ENCODE data around the gene KAT2B.
"Not testable (repeated sequence)": the region's sequence is repeated elsewhere in the genome, so short reads cannot be mapped to it uniquely, and the experiment has no call there.

KAT2B gene

GRCh38 chr3:20042331-20042730 lies 2.1 kb downstream of the KAT2B start:
- no peak for DNase-seq

GRCh38 chr3:20043396-20043795 lies 3.1 kb downstream of the KAT2B start:
- DNase-seq, result peak; percentile 61

DNA sequence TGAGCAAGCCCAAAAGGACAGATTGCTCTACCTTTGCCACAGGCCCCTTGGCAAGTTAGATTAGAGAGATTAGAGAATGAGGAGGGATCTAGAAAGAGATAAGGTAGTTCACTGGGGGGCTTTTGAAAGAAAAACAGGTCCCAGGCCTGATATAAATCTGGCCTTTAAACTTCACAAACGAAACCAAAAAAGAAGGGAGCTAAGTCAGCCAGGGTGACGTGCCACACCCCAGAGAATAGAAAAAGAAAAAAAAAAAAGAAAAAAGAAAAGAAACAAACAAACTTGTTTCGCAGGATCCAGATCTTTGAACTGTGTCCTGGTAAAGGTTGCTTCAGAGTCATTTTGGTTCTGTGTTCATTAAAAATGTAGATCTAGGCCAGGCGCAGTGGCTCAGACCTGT lies 3.6 kb downstream of the KAT2B start:
- no peak for DNase-seq

DNA sequence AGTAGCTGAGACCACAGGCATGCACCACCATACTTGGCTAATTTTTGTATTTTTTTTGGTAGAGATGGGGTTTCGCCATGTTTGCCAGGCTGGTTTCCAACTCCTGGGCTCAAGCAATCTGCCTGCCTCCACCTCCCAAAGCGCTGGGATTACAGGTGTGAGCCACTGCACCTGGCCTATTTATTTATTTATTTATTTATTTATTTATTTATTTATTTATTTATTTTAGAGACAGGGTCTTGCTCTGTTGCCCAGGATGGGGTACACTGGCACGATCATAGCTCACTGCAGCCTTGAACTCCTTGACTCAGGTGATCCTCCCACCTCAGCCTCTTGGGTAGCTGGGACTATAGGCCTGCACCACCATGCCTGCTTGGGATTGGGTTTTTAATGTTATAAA lies 4.9 kb downstream of the KAT2B start:
- not testable (repeated sequence) for DNase-seq

DNA sequence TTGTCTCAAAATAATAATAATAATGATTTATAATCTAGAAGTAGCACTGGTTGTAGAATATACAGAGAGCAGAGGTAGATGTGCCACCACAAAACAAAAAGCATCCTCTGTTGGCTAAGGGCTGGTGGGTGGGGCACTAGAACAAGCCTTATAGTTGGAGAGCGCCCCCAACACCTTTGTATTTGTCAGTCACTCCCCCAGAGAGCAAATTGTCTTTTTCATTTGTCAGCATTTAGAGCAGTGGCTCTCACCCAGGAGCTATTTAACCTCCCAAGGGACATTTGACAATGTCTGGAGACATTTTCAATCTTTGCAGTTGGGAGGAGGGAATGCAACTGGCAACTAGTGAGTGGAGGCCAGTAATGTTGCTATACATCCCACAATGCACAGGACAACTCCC lies 6.3 kb downstream of the KAT2B start:
- no peak for DNase-seq

- no peak for DNase-seq
Observed at GRCh38 chr3:20047341-20047779, 7.1 kb downstream of the KAT2B start.

- DNase-seq, result peak; percentile 67
Observed at GRCh38 chr3:20047976-20048883, 8.0 kb downstream of the KAT2B start.

DNA sequence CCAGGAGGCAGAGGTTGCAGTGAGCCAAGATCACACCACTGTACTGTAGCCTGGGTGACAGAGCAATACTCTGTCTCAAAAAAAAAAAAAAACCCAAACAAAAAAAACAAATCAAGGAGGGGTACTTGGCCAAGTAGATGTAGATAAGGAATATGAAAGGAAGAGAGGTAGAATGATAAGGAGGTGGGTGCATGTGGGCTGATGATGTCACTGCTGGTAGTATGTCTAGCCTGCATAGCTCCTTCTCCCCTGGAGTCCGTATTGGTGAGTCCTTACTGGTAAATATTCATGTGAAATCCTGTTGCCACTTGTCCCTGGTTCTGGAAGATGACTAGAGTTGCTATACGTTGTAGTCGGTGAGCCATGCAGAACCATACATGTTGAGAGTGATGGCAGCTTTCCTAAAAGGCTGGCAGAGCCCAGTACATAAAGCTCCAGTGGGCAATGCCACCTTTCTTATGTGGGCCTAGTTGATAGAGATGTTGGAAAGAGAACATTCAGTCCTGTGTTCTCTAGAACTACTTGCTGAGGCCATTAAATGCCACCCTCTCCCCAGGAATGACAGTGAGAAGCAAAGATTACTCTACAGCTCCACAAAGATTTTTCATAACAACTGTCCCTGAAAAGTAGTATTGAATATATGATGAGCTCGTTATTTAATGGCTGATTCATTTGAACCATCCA lies 11.0 kb downstream of the KAT2B start:
- DNase-seq, result no peak

GRCh38 chr3:20052851-20053250 lies 12.6 kb downstream of the KAT2B start:
- no peak for DNase-seq

DNA sequence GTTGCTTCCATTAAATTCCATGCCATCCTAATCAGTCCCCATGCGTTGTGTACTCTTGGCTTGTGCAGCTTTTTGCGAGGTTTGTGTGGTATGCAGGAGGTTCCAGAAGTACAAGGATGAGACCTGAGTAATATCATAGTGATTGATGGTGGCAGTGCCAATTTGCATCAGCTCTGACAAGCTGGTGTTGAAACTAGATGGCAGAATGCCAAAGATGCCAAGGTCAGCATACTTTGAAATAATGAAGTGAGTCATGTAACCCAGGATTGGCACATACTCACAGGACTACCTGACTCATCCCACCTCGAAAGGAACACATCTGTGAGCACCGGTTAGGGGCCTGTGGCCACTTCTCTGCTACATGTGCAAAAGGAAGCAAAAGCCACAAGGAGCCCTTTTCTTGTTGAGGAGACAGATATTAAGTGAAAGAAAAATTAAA lies 14.3 kb downstream of the KAT2B start:
- no peak for DNase-seq

DNA sequence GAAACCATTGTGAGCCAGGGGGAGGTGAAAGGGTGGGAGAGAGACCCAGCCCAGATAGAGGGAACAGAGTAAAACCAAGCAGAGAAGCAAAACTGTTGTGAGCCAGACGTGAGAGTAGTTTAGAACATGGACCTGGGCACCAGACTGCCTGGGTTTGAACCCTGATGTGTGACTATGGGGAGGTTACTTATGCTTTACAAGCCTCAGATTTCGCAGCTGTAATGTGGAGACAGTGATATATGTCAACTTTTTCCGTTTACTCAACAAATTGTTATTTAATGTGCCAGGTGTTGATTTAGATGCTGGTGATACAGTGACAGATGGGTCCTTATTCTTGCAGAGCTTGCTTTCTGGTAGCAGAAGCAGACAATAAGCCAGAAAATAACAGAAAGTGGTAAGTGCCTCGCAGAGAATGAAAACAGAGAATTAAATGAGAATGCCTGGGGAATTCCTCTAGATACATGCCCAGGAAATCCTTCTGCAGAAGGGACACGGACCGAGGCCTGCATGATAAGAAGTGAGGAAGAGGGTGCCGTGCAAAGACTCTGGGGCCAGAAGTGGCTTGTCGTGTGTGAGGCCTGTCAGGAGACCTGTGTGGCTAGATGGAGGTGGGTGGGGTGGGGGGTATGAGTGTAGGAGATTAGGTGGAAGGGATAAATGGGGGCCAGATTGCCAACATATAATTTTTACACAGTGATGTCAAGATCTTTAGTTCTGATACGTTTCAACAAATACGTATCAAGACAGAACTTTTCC lies 15.0 kb downstream of the KAT2B start:
- DNase-seq, result no peak

DNA sequence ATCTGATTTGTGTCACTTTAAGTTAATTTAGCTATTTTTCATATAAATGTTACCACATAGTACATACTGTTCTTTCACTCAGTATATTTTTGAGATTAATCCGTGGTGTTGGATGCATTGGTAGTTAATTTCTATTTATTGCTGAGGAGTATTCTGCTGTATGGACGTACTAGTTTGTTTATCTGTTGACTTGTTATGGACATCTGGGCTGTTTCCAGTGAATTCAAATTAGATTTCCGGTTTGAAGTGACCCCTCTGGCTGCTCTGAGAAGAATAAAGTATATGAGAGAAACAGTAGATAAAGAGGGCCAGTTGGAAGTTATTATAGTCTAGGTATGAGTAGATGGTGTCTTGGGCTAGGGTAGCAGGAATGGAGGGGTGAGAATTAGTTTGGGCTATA lies 15.6 kb downstream of the KAT2B start:
- no peak for DNase-seq

GRCh38 chr3:20056725-20057611 lies 16.7 kb downstream of the KAT2B start:
- no peak for DNase-seq

- DNase-seq, result peak; percentile 41
Observed at GRCh38 chr3:20057612-20058180, 17.4 kb downstream of the KAT2B start.

DNA sequence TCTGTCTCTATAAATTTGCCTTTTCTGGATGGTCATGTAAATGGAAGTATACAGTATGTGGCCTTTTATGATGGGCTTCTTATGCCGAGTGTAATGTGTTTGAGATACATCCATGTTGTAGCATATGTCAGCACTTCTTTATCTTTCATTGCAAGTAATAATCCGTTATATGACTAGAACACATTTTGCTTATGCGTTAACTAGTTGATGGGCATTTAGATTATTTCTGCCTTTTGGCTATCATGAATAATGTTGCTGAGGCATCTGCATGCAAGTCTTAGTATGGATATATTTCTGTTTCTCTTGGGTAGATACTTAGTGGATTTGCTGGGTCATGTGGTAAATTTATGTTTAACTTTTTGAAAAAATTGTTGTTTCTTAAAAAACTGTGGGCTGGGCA lies 19.7 kb downstream of the KAT2B start:
- no peak for DNase-seq

DNA sequence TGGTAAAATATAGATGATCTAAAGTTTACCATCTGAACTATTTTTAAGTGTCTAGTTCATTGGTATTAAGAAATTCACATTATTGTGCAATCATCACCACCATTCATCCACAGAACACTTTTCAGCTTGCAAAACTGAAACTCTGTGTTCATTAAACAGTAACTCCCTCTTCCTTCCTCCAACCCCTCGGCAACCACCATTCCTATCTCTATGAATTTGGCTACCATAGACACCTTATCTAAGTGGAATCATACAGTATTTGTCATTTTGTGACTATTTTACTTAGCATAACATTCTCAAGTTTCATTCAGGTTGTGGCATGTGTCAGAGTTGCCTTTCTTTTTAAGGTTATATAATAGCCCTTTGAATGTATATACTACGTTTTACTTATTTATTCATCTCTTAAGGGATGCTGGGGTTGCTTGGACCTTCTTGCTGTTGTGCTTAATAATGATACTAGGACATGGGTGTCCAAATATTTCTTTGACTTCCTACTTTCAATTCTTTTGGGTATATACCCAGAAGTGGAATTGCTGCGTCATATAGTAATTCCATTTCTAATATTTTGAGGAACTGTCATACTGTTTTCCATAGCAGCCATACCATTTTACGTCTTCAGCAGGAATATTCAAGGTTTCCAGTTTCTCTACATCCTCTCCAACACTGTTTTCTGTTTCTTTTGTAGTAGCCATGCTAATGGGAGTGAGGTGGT lies 20.9 kb downstream of the KAT2B start:
- peak; percentile 21 for DNase-seq

GRCh38 chr3:20062996-20063395 lies 22.8 kb downstream of the KAT2B start:
- DNase-seq, result no peak

- no peak for DNase-seq
Observed at GRCh38 chr3:20064387-20064786, 24.1 kb downstream of the KAT2B start.

GRCh38 chr3:20064796-20065564 lies 24.7 kb downstream of the KAT2B start:
- no peak for DNase-seq

DNA sequence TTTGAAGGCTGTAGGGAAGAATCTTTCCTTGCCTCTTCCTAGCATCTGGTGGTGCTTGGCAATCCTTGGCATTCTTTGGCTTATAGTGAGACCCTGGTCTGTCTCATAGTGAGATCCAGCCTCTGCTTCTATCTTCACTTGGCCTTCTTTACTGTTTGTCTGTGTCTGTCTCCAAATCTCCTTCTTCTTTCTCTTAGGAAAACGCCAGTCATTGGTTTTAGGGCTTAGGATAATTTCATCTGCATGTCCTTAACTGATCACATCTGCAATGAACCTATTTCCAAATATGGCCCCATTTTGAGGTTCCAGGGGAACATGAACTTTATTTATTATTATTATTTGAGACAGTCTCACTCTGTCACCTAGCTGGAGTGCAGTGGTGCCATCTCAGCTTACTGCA lies 25.8 kb downstream of the KAT2B start:
- no peak for DNase-seq

Data from midbrain (tissue), 1 donor.